Stimulated activated CD4-positive, alpha-beta T cell treated with anti-CD3 and anti-CD28 coated beads, Interleukin-1b, Interleukin-23, amount 100 ng/mL, for 24 hours (primary cell): ENCODE measurements around the gene AMBRA1.
A peak's percentile ranks its signal among the peaks of the same experiment; 100 is the strongest.
"Not testable (repeated sequence)": the region's sequence is repeated elsewhere in the genome, so short reads cannot be mapped to it uniquely, and the experiment has no call there.

Source experiments
- DNase-seq, 4 experiments: peaks; one replicate each; pipeline ENCODE4 v3.0.0-alpha.2; 2020; ENCODE audit warnings: low read depth in 4 of 4, low spot score in 1 of 4

The AMBRA1 gene

DNA sequence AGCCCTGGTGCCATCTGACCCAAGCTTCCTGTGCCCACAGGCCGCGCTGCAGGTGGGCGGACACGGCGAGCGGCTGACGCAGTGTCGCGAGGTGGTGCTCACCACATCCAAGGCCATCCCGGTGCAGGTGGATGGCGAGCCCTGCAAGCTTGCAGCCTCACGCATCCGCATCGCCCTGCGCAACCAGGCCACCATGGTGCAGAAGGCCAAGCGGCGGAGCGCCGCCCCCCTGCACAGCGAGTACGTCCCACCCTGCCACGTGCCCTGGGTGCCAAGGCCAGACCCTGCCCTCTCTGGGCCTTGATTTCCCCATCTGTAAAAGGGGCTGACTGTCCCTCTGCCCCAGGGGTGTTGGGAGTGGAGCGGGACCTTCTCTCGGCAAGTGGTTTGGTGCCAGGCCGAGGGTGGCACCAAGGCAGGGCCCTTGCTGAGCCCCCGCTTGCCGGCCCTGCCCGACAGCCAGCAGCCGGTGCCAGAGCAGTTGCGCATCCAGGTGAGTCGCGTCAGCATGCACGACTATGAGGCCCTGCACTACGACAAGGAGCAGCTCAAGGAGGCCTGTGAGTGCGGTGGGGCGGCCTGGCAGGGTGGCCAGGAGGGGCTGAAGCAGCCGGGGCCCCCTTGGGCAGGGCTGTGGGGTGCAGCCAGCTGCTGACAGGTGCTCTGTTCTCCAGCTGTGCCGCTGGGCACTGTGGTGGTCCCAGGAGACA, 218.3 kb downstream of the AMBRA1 start:
- DNase-seq: no peak

DNA sequence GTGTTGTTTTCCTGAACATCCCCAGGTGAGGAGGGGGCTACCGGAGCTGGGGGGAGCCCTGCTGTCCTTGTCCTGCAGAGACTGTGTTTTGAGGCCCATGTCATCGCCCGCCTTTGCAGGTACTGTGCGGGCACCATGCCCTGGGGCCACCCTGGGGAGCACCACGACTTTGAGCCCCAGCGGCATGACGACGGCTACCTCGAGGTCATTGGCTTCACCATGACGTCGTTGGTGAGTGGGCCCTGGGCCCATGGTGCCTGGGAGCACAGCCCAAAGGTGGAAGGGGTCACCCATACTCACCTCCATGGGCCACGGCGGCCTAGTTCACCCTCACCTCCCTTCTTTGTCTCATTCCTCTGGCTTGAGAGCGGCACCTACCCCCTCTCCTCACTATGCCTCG, 219.0 kb downstream of the AMBRA1 start:
- no peak for DNase-seq

DNA sequence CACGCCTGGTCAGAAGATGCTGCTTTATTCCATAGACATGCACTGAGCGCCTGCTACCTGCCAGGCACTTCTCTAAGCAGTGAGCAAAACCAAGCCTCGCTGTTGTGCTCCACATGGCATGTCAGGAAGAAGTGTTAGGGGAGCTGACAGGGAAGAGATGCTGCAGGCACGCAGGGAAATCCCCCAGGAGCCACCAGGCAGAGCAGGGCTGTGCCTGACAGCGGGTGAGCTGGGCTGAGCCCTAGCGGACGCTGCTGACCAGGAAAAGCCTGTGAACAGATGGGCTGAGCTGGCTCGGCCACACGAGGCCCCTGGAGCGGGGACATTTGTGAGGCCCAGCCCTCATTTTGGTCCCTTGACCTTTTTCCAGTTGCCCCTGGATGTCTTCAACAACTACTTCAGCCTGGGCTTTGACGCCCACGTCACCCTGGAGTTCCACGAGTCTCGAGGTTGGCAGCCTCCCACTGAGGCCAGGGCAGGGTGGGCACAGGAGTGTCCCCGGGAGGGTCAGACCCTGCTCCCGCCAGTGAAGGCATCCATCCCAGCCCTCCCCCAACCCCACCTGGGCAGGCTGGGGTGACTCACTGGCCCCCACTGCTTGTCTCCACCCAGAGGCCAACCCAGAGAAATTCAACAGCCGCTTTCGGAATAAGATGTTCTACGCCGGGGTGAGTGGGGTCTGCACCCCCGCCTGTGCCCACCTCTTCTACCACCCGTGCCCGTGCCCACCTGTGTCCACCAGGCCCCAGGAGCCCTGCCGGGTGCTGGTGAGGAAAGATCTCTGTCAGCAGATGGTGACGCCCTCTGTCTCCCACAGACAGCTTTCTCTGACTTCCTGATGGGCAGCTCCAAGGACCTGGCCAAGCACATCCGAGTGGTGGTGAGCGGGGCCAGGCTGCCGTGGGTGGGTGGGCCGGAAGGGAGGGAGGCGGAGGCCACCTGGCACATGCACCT, 219.8 kb downstream of the AMBRA1 start:
- no peak for DNase-seq

GRCh38 chr11:46372501-46372900, 221.3 kb downstream of the AMBRA1 start:
- DNase-seq: not testable (repeated sequence)

GRCh38 chr11:46372086-46372485, 221.7 kb downstream of the AMBRA1 start:
- no peak for DNase-seq

GRCh38 chr11:46371262-46371661, 222.6 kb downstream of the AMBRA1 start:
- DNase-seq: not testable (repeated sequence)

- DNase-seq: no peak
These were observed 223.6 kb downstream of the AMBRA1 start for GRCh38 chr11:46370253-46370652.

- peak in 2 of 4 experiments; percentile 35 to 46 for DNase-seq
These were observed 224.2 kb downstream of the AMBRA1 start for GRCh38 chr11:46369458-46370152.

- DNase-seq: no peak
These were observed 225.9 kb downstream of the AMBRA1 start for GRCh38 chr11:46367916-46368267.

DNA sequence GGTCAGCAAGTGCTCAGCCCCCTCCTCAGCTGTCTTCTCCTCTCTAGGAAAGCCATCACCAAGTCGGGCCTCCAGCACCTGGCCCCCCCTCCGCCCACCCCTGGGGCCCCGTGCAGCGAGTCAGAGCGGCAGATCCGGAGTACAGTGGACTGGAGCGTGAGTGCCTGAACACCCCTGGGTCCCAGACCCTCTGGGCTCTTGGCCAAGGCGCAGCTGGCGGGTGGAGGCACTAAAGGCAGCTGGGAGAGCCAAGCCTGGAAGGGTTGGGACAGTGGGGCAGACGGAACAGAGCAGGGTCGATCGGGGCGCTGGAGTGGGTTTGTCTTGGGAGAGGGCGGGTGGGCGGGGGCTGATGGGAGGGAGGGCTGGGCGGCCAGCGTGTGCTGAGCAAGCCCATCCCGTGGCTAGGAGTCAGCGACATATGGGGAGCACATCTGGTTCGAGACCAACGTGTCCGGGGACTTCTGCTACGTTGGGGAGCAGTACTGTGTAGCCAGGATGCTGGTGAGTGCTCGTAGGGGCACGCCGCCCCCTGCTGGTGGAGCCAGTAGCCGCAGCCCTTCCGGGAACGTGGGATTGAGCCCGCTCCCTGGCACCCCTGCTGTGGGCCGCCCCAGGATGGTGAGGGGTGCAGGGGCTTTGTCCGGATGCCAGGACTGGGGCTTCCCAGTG, 226.4 kb downstream of the AMBRA1 start:
- DNase-seq: peak in 3 of 4 experiments; percentile 55 to 67 (median 55)

DNA sequence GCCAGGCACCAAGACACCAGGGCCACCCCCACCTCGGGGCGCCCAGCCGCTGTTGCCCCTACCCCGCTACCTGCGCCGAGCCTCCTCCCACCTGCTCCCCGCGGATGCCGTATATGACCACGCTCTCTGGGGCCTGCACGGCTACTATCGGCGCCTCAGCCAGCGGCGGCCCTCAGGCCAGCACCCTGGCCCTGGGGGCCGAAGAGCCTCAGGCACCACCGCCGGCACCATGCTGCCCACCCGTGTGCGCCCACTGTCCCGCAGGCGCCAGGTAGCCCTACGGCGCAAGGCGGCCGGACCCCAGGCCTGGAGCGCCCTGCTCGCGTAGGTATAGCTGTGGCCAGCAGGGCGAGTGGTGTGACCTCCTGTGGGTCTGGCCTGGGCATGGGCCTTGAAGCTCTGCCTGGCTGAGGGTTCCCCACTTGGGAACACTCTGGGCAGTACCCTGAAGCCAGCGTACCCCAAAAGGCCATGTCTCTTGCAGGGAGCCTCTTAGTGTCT, 227.1 kb downstream of the AMBRA1 start:
- DNase-seq: no peak

- DNase-seq: no peak
These were observed 227.6 kb downstream of the AMBRA1 start for GRCh38 chr11:46366260-46366659.

GRCh38 chr11:46364791-46365190, 229.0 kb downstream of the AMBRA1 start:
- DNase-seq: no peak

GRCh38 chr11:46364056-46364455, 229.8 kb downstream of the AMBRA1 start:
- DNase-seq: no peak

- DNase-seq: no peak
These were observed 230.3 kb downstream of the AMBRA1 start for GRCh38 chr11:46363455-46364005.

DNA sequence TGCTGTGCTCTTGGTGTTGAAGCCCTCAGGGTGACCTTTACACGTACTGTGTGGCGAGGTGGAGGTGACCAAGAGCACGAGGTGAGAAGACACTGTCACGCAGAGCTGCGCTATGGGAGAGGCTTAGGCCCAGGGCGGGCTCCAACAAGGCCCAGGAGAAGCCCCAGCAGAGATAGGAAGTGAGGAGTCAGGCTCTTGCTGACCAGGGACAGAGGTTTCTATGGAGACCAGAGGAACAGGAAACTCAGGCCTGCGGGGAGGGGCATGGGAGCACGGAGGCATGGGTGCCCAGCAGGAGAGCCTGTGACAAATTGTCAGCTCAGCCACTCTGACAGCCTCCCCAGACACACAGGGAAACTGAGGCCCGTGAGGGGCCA, 230.8 kb downstream of the AMBRA1 start:
- no peak for DNase-seq

- no peak for DNase-seq
These were observed 231.4 kb downstream of the AMBRA1 start for GRCh38 chr11:46362156-46363030.

GRCh38 chr11:46361283-46362155, 232.3 kb downstream of the AMBRA1 start:
- DNase-seq: peak in 2 of 4 experiments; percentile 49 to 58

- DNase-seq: no peak
These were observed 232.9 kb downstream of the AMBRA1 start for GRCh38 chr11:46360878-46361277.
